ENCODE results near the gene DIAPH1.

DIAPH1 gene

DNA sequence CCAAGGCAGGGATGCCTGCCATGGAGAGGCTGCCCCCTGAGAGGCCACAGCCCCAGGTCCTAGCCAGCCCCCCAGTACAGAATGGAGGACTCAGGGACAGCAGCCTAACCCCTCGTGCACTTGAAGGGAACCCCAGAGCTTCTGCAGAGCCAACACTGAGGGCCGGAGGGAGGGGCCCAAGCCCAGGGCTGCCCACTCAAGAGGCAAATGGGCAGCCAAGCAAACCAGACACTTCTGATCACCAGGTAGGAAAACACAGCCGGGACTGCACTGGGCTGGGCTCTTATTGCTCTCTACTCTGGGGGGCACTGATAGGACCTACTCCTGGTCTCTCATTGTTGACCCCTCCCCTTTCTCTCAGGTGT lies 21.2 kb upstream of the DIAPH1 start:
- no peak overlapping the region for H3K4me2 ChIP-seq (ENCODE audit: insufficient read depth, low read length, poor library complexity, severe bottlenecking)
- no peak overlapping the region for H2BK120ac ChIP-seq (ENCODE audit: low read depth, low read length)
- H3K4ac ChIP-seq (ENCODE audit: low read length) = no peak overlapping the region
- no peak overlapping the region for H4K91ac ChIP-seq (ENCODE audit: low read depth, low read length, poor library complexity)
- H3K4me3 ChIP-seq (ENCODE audit: low read length in 2 of 2) = no peak overlapping the region
- no peak overlapping the region for H2AK5ac ChIP-seq (ENCODE audit: low read depth, low read length)
- no peak overlapping the region for H3K18ac ChIP-seq (ENCODE audit: low read length)
- no peaks in the 10 kb centered on the region for H3K9me3 ChIP-seq (replicated peaks in 1 of 2; ENCODE audit: control insufficient read depth in 2 of 2, insufficient read depth in 1 of 2, low read depth in 1 of 2, low read length in 2 of 2)
- no CpG with 5 or more reads among the region's 3 CpGs for WGBS, 2 donors (ENCODE audit: extremely low coverage in 2 of 2, insufficient read length in 2 of 2, insufficient replicate concordance in 1 of 2)
- no peak overlapping the region for H2BK12ac ChIP-seq (ENCODE audit: low read length)
- no peak overlapping the region for H2BK5ac ChIP-seq (ENCODE audit: low read length)
- peaks cover 6% of the 10 kb centered on the region for H3K79me1 ChIP-seq (ENCODE audit: low read depth, low read length)
- no peak overlapping the region for H3K9ac ChIP-seq (ENCODE audit: low read depth, low read length, poor library complexity)
- H3K36me3 ChIP-seq (replicated peaks in 1 of 2; ENCODE audit: control insufficient read depth in 2 of 2, insufficient read depth in 2 of 2, low read length in 2 of 2) = peaks cover 0 to 30% of the 10 kb centered on the region in 2 donors
- no peak overlapping the region for H3K14ac ChIP-seq (ENCODE audit: low read length)
- H2AFZ ChIP-seq (ENCODE audit: low read length) = no peak overlapping the region
- DNase-seq (ENCODE audit: low spot score) = no peak
- H3K27me3 ChIP-seq (ENCODE audit: control insufficient read depth in 3 of 3, insufficient read depth in 3 of 3, low read depth in 1 of 3, low read length in 3 of 3) = peaks cover 0 to 11% (median 4%) of the 10 kb centered on the region in 3 experiments
- peaks cover 10 to 11% of the 10 kb centered on the region in 2 donors for H3K4me1 ChIP-seq (ENCODE audit: control insufficient read depth in 2 of 2, insufficient read depth in 1 of 2, low read depth in 1 of 2, low read length in 2 of 2)
- H3K27ac ChIP-seq (replicated peaks; ENCODE audit: low read length) = no peak overlapping the region
- no peak overlapping the region for H3K23ac ChIP-seq (ENCODE audit: low read depth, low read length, poor library complexity)
- no peak overlapping the region for H2BK15ac ChIP-seq (ENCODE audit: low read length)
- no peak overlapping the region for H4K8ac ChIP-seq (ENCODE audit: low read depth, low read length)

DNA sequence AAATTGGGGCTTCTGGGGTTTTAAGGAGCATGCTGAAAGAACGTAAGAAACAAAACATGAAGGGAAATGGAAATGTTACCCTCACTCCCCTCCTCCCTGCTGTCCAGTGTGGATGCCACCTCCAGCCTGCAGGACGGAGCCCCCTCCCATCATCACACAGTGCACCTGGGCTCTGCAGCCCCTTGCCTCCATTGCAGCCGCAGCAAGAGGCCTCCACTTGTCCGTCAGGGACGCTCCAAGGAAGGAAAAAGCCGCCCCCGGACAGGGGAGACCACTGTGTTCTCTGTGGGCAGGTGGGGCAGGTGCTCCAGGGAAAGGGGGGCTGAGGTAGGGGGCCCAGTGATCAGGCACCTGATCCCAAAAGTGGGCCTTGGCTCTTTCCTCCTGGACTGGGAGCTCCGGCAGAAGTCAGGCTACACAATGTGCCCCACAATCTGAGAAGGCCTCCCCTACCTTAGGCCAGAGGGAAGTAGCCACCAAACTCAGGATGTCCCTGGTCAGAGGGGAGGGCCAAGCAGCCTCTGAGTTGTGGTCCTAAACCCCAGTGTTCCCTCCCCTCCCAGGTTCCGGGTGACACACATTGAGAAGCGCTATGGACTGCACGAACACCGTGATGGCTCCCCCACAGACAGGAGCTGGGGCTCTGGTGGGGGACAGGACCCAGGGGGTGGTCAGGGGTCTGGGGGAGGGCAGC lies 20.7 kb upstream of the DIAPH1 start:
- Histone ChIP-seq H3K4me3 (ENCODE audit: low read length in 2 of 2) (no peak overlapping the region), H4K8ac (ENCODE audit: low read depth, low read length) (no peak overlapping the region), H3K79me1 (ENCODE audit: low read depth, low read length) (peaks cover 6% of the 10 kb centered on the region), H2BK120ac (ENCODE audit: low read depth, low read length) (no peak overlapping the region), H3K18ac (ENCODE audit: low read length) (no peak overlapping the region), H3K23ac (ENCODE audit: low read depth, low read length, poor library complexity) (no peak overlapping the region), H2BK15ac (ENCODE audit: low read length) (no peak overlapping the region), H2AK5ac (ENCODE audit: low read depth, low read length) (no peak overlapping the region), H3K27me3 (ENCODE audit: control insufficient read depth in 3 of 3, insufficient read depth in 3 of 3, low read depth in 1 of 3, low read length in 3 of 3) (peaks cover 0 to 11% (median 4%) of the 10 kb centered on the region in 3 experiments), H3K4ac (ENCODE audit: low read length) (no peak overlapping the region), H3K14ac (ENCODE audit: low read length) (no peak overlapping the region), H2BK5ac (ENCODE audit: low read length) (no peak overlapping the region), H3K27ac (replicated peaks; ENCODE audit: low read length) (no peak overlapping the region), H3K4me1 (ENCODE audit: control insufficient read depth in 2 of 2, insufficient read depth in 1 of 2, low read depth in 1 of 2, low read length in 2 of 2) (peaks cover 12 to 16% of the 10 kb centered on the region in 2 donors), H3K9ac (ENCODE audit: low read depth, low read length, poor library complexity) (no peak overlapping the region), H3K9me3 (replicated peaks in 1 of 2; ENCODE audit: control insufficient read depth in 2 of 2, insufficient read depth in 1 of 2, low read depth in 1 of 2, low read length in 2 of 2) (peaks cover 0 to 2% of the 10 kb centered on the region in 2 donors), H4K91ac (ENCODE audit: low read depth, low read length, poor library complexity) (no peak overlapping the region), H2BK12ac (ENCODE audit: low read length) (no peak overlapping the region), H3K4me2 (ENCODE audit: insufficient read depth, low read length, poor library complexity, severe bottlenecking) (no peak overlapping the region), H2AFZ (ENCODE audit: low read length) (no peak overlapping the region), H3K36me3 (replicated peaks in 1 of 2; ENCODE audit: control insufficient read depth in 2 of 2, insufficient read depth in 2 of 2, low read length in 2 of 2) (peaks cover 3 to 33% of the 10 kb centered on the region in 2 donors)
- no CpG with 5 or more reads among the region's 12 CpGs for WGBS, 2 donors (ENCODE audit: extremely low coverage in 2 of 2, insufficient read length in 2 of 2, insufficient replicate concordance in 1 of 2)
- no peak for DNase-seq (ENCODE audit: low spot score)

DNA sequence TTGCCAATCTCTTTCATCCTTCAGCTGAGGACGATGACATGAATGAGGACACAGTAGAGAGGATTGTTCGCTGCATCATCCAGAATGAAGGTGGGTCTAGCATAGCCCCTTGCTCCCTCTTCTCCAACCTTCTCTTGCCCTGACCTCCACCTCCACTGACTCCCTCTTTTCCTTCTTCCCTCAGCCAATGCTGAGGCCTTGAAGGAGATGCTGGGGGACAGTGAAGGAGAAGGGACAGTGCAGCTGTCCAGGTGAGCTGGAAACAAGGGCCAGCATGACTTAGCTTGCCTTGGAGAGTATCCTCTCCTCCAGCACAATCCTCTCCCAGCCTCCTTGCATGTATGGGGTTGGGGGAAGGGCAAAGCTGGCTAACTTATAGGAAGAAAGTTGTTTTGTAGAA lies 20.0 kb upstream of the DIAPH1 start:
- H4K91ac ChIP-seq (ENCODE audit: low read depth, low read length, poor library complexity) = no peak overlapping the region
- H2BK12ac ChIP-seq (ENCODE audit: low read length) = no peak overlapping the region
- H3K9me3 ChIP-seq (replicated peaks in 1 of 2; ENCODE audit: control insufficient read depth in 2 of 2, insufficient read depth in 1 of 2, low read depth in 1 of 2, low read length in 2 of 2) = peaks cover 0 to 2% of the 10 kb centered on the region in 2 donors
- H3K9ac ChIP-seq (ENCODE audit: low read depth, low read length, poor library complexity) = no peak overlapping the region
- DNase-seq (ENCODE audit: low spot score) = no peak
- no CpG with 5 or more reads among the region's 2 CpGs for WGBS, 2 donors (ENCODE audit: extremely low coverage in 2 of 2, insufficient read length in 2 of 2, insufficient replicate concordance in 1 of 2)
- H3K79me1 ChIP-seq (ENCODE audit: low read depth, low read length) = peaks cover 6% of the 10 kb centered on the region
- peaks cover 12 to 16% of the 10 kb centered on the region in 2 donors for H3K4me1 ChIP-seq (ENCODE audit: control insufficient read depth in 2 of 2, insufficient read depth in 1 of 2, low read depth in 1 of 2, low read length in 2 of 2)
- no peak overlapping the region for H3K18ac ChIP-seq (ENCODE audit: low read length)
- no peak overlapping the region for H3K23ac ChIP-seq (ENCODE audit: low read depth, low read length, poor library complexity)
- H3K14ac ChIP-seq (ENCODE audit: low read length) = no peak overlapping the region
- H2BK15ac ChIP-seq (ENCODE audit: low read length) = no peak overlapping the region
- no peak overlapping the region for H2AK5ac ChIP-seq (ENCODE audit: low read depth, low read length)
- no peak overlapping the region for H2BK120ac ChIP-seq (ENCODE audit: low read depth, low read length)
- H4K8ac ChIP-seq (ENCODE audit: low read depth, low read length) = no peak overlapping the region
- H3K4me3 ChIP-seq (ENCODE audit: low read length in 2 of 2) = peak overlapping the region in 1 of 2 donors; percentile 31
- no peak overlapping the region for H3K27ac ChIP-seq (replicated peaks; ENCODE audit: low read length)
- peaks cover 3 to 40% of the 10 kb centered on the region in 2 donors for H3K36me3 ChIP-seq (replicated peaks in 1 of 2; ENCODE audit: control insufficient read depth in 2 of 2, insufficient read depth in 2 of 2, low read length in 2 of 2)
- no peak overlapping the region for H3K4ac ChIP-seq (ENCODE audit: low read length)
- no peak overlapping the region for H3K4me2 ChIP-seq (ENCODE audit: insufficient read depth, low read length, poor library complexity, severe bottlenecking)
- no peak overlapping the region for H2BK5ac ChIP-seq (ENCODE audit: low read length)
- H3K27me3 ChIP-seq (ENCODE audit: control insufficient read depth in 3 of 3, insufficient read depth in 3 of 3, low read depth in 1 of 3, low read length in 3 of 3) = peaks cover 0 to 11% (median 4%) of the 10 kb centered on the region in 3 experiments
- no peak overlapping the region for H2AFZ ChIP-seq (ENCODE audit: low read length)

DNA sequence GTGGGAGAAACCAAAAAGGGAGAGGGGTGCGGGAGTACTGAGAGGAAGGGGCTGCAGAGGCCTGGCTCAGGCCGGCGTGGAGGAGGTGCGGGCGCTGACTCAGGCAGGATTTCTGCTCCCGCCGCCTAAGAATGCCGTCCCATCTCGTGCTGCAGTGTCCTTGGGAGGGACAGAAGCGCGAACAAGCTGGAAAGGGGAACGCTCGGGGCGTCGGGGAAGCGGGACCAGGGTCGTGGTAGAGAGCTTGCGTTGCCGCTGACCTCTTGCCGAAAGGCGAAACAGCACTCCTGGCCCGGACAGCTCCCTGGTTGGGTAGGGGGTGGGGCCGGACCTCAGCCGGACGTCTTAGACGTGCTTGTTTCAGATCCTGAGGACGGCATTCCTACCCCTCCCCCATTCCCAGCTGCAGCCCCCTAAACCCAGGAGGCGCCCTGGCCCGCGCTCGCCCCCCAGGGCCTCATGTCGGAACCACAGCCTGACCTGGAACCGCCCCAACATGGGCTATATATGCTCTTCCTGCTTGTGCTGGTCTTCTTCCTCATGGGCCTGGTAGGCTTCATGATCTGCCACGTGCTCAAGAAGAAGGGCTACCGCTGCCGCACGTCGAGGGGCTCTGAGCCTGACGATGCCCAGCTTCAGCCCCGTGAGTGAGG lies 19.1 kb upstream of the DIAPH1 start:
- H3K18ac ChIP-seq (ENCODE audit: low read length) = peak overlapping the region; percentile 65
- peak overlapping the region; percentile 100 for H2AFZ ChIP-seq (ENCODE audit: low read length)
- H3K23ac ChIP-seq (ENCODE audit: low read depth, low read length, poor library complexity) = peak overlapping the region; percentile 70
- no peak overlapping the region for H3K4ac ChIP-seq (ENCODE audit: low read length)
- no peak overlapping the region for H2BK5ac ChIP-seq (ENCODE audit: low read length)
- WGBS, 2 donors (ENCODE audit: extremely low coverage in 2 of 2, insufficient read length in 2 of 2, insufficient replicate concordance in 1 of 2) = no CpG with 5 or more reads among the region's 40 CpGs
- peak overlapping the region; percentile 24 for H2BK15ac ChIP-seq (ENCODE audit: low read length)
- DNase-seq (ENCODE audit: low spot score) = peak; percentile 72
- peaks cover 0 to 2% of the 10 kb centered on the region in 2 donors for H3K9me3 ChIP-seq (replicated peaks in 1 of 2; ENCODE audit: control insufficient read depth in 2 of 2, insufficient read depth in 1 of 2, low read depth in 1 of 2, low read length in 2 of 2)
- peak overlapping the region; percentile 93 for H3K4me2 ChIP-seq (ENCODE audit: insufficient read depth, low read length, poor library complexity, severe bottlenecking)
- H2BK120ac ChIP-seq (ENCODE audit: low read depth, low read length) = no peak overlapping the region
- H3K14ac ChIP-seq (ENCODE audit: low read length) = no peak overlapping the region
- H3K27ac ChIP-seq (replicated peaks; ENCODE audit: low read length) = no peak overlapping the region
- peaks cover 12 to 16% of the 10 kb centered on the region in 2 donors for H3K4me1 ChIP-seq (ENCODE audit: control insufficient read depth in 2 of 2, insufficient read depth in 1 of 2, low read depth in 1 of 2, low read length in 2 of 2)
- peak overlapping the region; percentile 98 to 100 for H3K4me3 ChIP-seq (ENCODE audit: low read length in 2 of 2)
- peaks cover 0 to 11% (median 4%) of the 10 kb centered on the region in 3 experiments for H3K27me3 ChIP-seq (ENCODE audit: control insufficient read depth in 3 of 3, insufficient read depth in 3 of 3, low read depth in 1 of 3, low read length in 3 of 3)
- peak overlapping the region; percentile 65 for H3K9ac ChIP-seq (ENCODE audit: low read depth, low read length, poor library complexity)
- peaks cover 3 to 45% of the 10 kb centered on the region in 2 donors for H3K36me3 ChIP-seq (replicated peaks in 1 of 2; ENCODE audit: control insufficient read depth in 2 of 2, insufficient read depth in 2 of 2, low read length in 2 of 2)
- peaks cover 6% of the 10 kb centered on the region for H3K79me1 ChIP-seq (ENCODE audit: low read depth, low read length)
- no peak overlapping the region for H2AK5ac ChIP-seq (ENCODE audit: low read depth, low read length)
- H4K91ac ChIP-seq (ENCODE audit: low read depth, low read length, poor library complexity) = no peak overlapping the region
- H4K8ac ChIP-seq (ENCODE audit: low read depth, low read length) = no peak overlapping the region
- no peak overlapping the region for H2BK12ac ChIP-seq (ENCODE audit: low read length)
